Activated CD8-positive, alpha-beta T cell treated with anti-CD3 and anti-CD28 coated beads for 36 hours (primary cell): ENCODE data around the gene ANO1. TPM values are rescaled to one million over a fixed set of nuclear protein-coding genes. Genes with fewer than 3 reads are reported as not detected.

Experiments used
- ATAC-seq: fragments of 200-7000 bp; cut with Tn5 transposase; one replicate; pipeline ENCODE4 v1.10.0; 2021; ENCODE audit warnings: mild to moderate bottlenecking, moderate library complexity
- CTCF ChIA-PET: fragments of 350-600 bp; sonication (Branson Sonifier 250); formaldehyde crosslinking; loops from one replicate; lab custom pipeline; 2021; ENCODE audit warnings: antibody characterized with exemption; lab: Charles Lee
- POLR2A ChIA-PET: fragments of 350-600 bp; sonication (Branson Sonifier 250); formaldehyde crosslinking; loops from one replicate; lab custom pipeline; 2021; ENCODE audit warnings: antibody characterized with exemption; lab: Charles Lee
- DNase-seq: peaks from one replicate; pipeline ENCODE4 v3.0.0-alpha.2; 2020
- H3K27ac Mint-ChIP-seq: one replicate; pipeline ENCODE4 v1.8.0; 2021; ENCODE audit warnings: mild to moderate bottlenecking, mixed read lengths
- H3K27me3 Mint-ChIP-seq: one replicate; pipeline ENCODE4 v1.8.0; 2021; ENCODE audit warnings: mixed read lengths
- H3K36me3 Mint-ChIP-seq: one replicate; pipeline ENCODE4 v1.8.0; 2021; ENCODE audit warnings: low read depth, mixed read lengths
- H3K4me1 Mint-ChIP-seq: one replicate; pipeline ENCODE4 v1.8.0; 2021; ENCODE audit warnings: low read depth, mixed read lengths
- H3K4me3 Mint-ChIP-seq: one replicate; pipeline ENCODE4 v1.8.0; 2021; ENCODE audit warnings: mild to moderate bottlenecking, moderate library complexity, mixed read lengths
- H3K9me3 Mint-ChIP-seq: one replicate; pipeline ENCODE4 v1.8.0; 2021; ENCODE audit warnings: mixed read lengths
- intact Hi-C: fragments of 100-400 bp; cut with micrococcal nuclease; formaldehyde crosslinking; loops from one replicate; pipeline ENCODE4 v1.10.0; 2022
- total RNA-seq, 2 experiments: library from RNA; stranded (reverse); gene quantifications; one replicate each; pipeline ENCODE4 v1.2.3, GENCODE V29; 2021
- TF ChIP-seq, protein P1 (sequence below): fragments of 200-600 bp; IDR thresholded peaks from one replicate; pipeline ENCODE4 v1.8.0; 2022; ENCODE audit warnings: antibody characterized with exemption, mild to moderate bottlenecking

The ANO1 gene
- total RNA-seq, 2 experiments from 2014 or later, result not detected

GRCh38 chr11:70054004-70054403 lies 24.1 kb upstream of the ANO1 start:
- Mint-ChIP-seq H3K9me3 (peaks cover 4% of the 10 kb centered on the region), H3K27me3 (peaks cover 37% of the 10 kb centered on the region), H3K4me3 (no peak overlapping the region), H3K27ac (no peak overlapping the region), H3K4me1 (no peaks in the 10 kb centered on the region), H3K36me3 (no peaks in the 10 kb centered on the region)
- TF ChIP-seq, protein P1, sequence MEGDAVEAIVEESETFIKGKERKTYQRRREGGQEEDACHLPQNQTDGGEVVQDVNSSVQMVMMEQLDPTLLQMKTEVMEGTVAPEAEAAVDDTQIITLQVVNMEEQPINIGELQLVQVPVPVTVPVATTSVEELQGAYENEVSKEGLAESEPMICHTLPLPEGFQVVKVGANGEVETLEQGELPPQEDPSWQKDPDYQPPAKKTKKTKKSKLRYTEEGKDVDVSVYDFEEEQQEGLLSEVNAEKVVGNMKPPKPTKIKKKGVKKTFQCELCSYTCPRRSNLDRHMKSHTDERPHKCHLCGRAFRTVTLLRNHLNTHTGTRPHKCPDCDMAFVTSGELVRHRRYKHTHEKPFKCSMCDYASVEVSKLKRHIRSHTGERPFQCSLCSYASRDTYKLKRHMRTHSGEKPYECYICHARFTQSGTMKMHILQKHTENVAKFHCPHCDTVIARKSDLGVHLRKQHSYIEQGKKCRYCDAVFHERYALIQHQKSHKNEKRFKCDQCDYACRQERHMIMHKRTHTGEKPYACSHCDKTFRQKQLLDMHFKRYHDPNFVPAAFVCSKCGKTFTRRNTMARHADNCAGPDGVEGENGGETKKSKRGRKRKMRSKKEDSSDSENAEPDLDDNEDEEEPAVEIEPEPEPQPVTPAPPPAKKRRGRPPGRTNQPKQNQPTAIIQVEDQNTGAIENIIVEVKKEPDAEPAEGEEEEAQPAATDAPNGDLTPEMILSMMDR, result no peak
- ATAC-seq (no peak), DNase-seq (no peak)
- POLR2A ChIA-PET, result no interaction called here
- CTCF ChIA-PET, result no interaction called here
- intact Hi-C loops, result no loop called here

- POLR2A ChIA-PET, result no interaction called here
- no peaks in the 10 kb centered on the region for H3K4me1 Mint-ChIP-seq
- TF ChIP-seq, protein P1, result no peak
- ATAC-seq (no peak), DNase-seq (no peak)
- CTCF ChIA-PET, result no interaction called here
- H3K9me3 Mint-ChIP-seq, result peaks cover 4% of the 10 kb centered on the region
- no peak overlapping the region for H3K27ac Mint-ChIP-seq
- H3K27me3 Mint-ChIP-seq, result peaks cover 27% of the 10 kb centered on the region
- H3K36me3 Mint-ChIP-seq, result no peaks in the 10 kb centered on the region
- intact Hi-C loops, result no loop called here
- no peak overlapping the region for H3K4me3 Mint-ChIP-seq
Measured at GRCh38 chr11:70055444-70055843, 22.7 kb upstream of the ANO1 start.

- Mint-ChIP-seq H3K4me1 (no peaks in the 10 kb centered on the region), H3K27me3 (peaks cover 20% of the 10 kb centered on the region), H3K36me3 (no peaks in the 10 kb centered on the region), H3K9me3 (peaks cover 4% of the 10 kb centered on the region), H3K4me3 (no peak overlapping the region), H3K27ac (no peak overlapping the region)
- TF ChIP-seq, protein P1, result no peak
- DNase-seq (no peak), ATAC-seq (no peak)
- POLR2A ChIA-PET, result no interaction called here
- CTCF ChIA-PET, result no interaction called here
- intact Hi-C loops, result no loop called here
Measured at GRCh38 chr11:70057080-70057479, 21.0 kb upstream of the ANO1 start.

- TF ChIP-seq, protein P1, result no peak
- no peak for ATAC-seq
Measured at GRCh38 chr11:70059971-70060370, 18.1 kb upstream of the ANO1 start.

DNA sequence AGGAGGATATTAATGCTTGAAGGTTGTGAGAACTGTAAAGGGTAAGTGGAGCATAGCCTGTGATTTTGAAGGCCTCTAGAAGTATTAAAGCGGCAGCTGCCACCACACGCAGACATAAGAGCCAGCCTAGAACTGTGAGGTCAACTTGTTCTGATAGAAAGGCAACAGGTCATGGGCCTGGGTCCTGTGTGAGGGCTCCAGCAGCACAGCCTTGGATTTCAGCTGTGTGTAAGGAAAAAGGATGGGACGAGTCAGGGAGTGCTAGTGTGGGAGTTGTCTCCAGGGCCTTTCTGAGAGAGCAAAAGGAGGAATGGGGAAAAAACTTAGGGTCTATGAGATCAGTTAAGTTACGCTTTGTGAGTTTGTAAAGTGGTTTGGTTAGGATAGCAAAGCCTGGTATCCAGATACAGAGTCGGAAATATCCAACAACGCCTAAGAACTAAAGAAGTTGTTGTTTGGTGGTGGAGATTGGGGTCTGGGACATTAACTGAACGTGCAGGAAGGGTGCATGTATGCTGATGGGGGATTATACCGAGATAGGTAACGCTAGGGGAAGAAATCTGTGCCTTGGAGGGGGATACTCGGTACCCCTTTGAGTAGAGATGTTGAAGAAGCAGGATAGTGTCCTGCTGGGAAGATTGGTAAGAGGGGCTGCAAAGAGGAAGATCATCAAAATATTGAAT lies 17.4 kb upstream of the ANO1 start:
- Mint-ChIP-seq H3K4me3 (no peak overlapping the region), H3K36me3 (no peaks in the 10 kb centered on the region), H3K27me3 (peaks cover 19% of the 10 kb centered on the region), H3K27ac (no peak overlapping the region), H3K4me1 (no peaks in the 10 kb centered on the region), H3K9me3 (peaks cover 2% of the 10 kb centered on the region)
- no peak for ATAC-seq
- POLR2A ChIA-PET, result no interaction called here
- TF ChIP-seq, protein P1, result no peak
- CTCF ChIA-PET, result no interaction called here
- intact Hi-C loops, result no loop called here
- no peak for DNase-seq

More at GRCh38 chr11:70059971-70060370, 18.1 kb upstream of the ANO1 start:
- Mint-ChIP-seq H3K4me1 (no peaks in the 10 kb centered on the region), H3K4me3 (no peak overlapping the region), H3K36me3 (no peaks in the 10 kb centered on the region), H3K9me3 (peaks cover 4% of the 10 kb centered on the region), H3K27ac (no peak overlapping the region), H3K27me3 (peaks cover 19% of the 10 kb centered on the region)
- ChIA-PET CTCF (no interaction called here), POLR2A (no interaction called here)
- DNase-seq, result no peak
- intact Hi-C loops, result no loop called here
